HepG2 (cell line): ENCODE measurements around the gene MAEA. TPM values are rescaled to one million over a fixed set of nuclear protein-coding genes. Genes with fewer than 3 reads are reported as not detected.

Experiments
- CCAR2 ChIP-seq: fragments of 200-400 bp; formaldehyde crosslinking; optimal IDR thresholded peaks from 2 replicates; pipeline ENCODE3; 2018; ENCODE audit warnings: low read depth, mild to moderate bottlenecking, low read length, moderate library complexity
- CENPT ChIP-seq: sonication (generic); formaldehyde crosslinking; IDR thresholded peaks from 2 replicates; pipeline ENCODE4 v1.8.0; 2022; ENCODE audit warnings: low read depth, mild to moderate bottlenecking, moderate library complexity, missing genetic modification reagents
- GLI4 ChIP-seq: sonication (generic); formaldehyde crosslinking; IDR thresholded peaks from 2 replicates; pipeline ENCODE4 v1.5.1; 2020; ENCODE audit warnings: missing genetic modification reagents, mild to moderate bottlenecking, moderate library complexity, borderline replicate concordance
- HDAC6 ChIP-seq: fragments of 200-600 bp; sonication (generic); IDR thresholded peaks from 2 replicates; pipeline ENCODE4 v1.7.0; 2017; ENCODE audit warnings: mild to moderate bottlenecking, antibody characterized with exemption, low read length, low read depth
- HMG20B ChIP-seq: conservative IDR thresholded peaks from 2 replicates; pipeline ENCODE4 v1.6.1; 2016; ENCODE audit warnings: missing genetic modification reagents, missing compliant biosample characterization
- KDM3A ChIP-seq: IDR thresholded peaks from 2 replicates; pipeline ENCODE4 v1.6.1; 2018; ENCODE audit warnings: low read depth, missing compliant biosample characterization
- KDM5B ChIP-seq: sonication (generic); formaldehyde crosslinking; IDR thresholded peaks from 2 replicates; pipeline ENCODE4 v1.4.0; 2020; ENCODE audit warnings: missing genetic modification reagents, mild to moderate bottlenecking, borderline replicate concordance
- PHF20 ChIP-seq: sonication (generic); formaldehyde crosslinking; IDR thresholded peaks from 2 replicates; pipeline ENCODE4 v1.5.0; 2020; ENCODE audit warnings: mild to moderate bottlenecking, missing genetic modification reagents
- RERE ChIP-seq: IDR thresholded peaks from 2 replicates; pipeline ENCODE4 v1.6.1; 2016; ENCODE audit warnings: low read depth, missing genetic modification reagents, missing compliant biosample characterization
- RNF2 ChIP-seq: fragments of 450-650 bp; conservative IDR thresholded peaks from 2 replicates; pipeline ENCODE4 v1.6.1; 2016; ENCODE audit warnings: low read depth
- SALL1 ChIP-seq: sonication (generic); formaldehyde crosslinking; IDR thresholded peaks from 2 replicates; pipeline ENCODE4 v1.8.0; 2022; ENCODE audit warnings: mild to moderate bottlenecking, missing genetic modification reagents
- SMARCC2 ChIP-seq: fragments of 450-650 bp; IDR thresholded peaks from 2 replicates; pipeline ENCODE4 v1.6.1; 2017; ENCODE audit warnings: antibody characterized with exemption, mild to moderate bottlenecking
- SRSF9 ChIP-seq: fragments of 200-400 bp; formaldehyde crosslinking; IDR thresholded peaks from 2 replicates; pipeline ENCODE4 v1.6.1; 2018; ENCODE audit warnings: borderline replicate concordance, mild to moderate bottlenecking, low read depth, low read length; ENCODE audit not compliant: insufficient read depth, poor library complexity, severe bottlenecking
- ZBTB33 ChIP-seq: sonication (generic); formaldehyde crosslinking; IDR thresholded peaks from 2 replicates; pipeline ENCODE4 v1.4.0; 2020; ENCODE audit warnings: missing genetic modification reagents
- ZC3H13 ChIP-seq: sonication (generic); formaldehyde crosslinking; IDR thresholded peaks from 2 replicates; pipeline ENCODE4 v1.8.1; 2023; ENCODE audit warnings: mild to moderate bottlenecking, missing genetic modification reagents, moderate library complexity
- ZNF143 ChIP-seq: sonication (generic); formaldehyde crosslinking; IDR thresholded peaks from 2 replicates; pipeline ENCODE4 v1.4.0; 2020; ENCODE audit warnings: missing genetic modification reagents
- ZNF251 ChIP-seq: sonication (generic); formaldehyde crosslinking; IDR thresholded peaks from 2 replicates; pipeline ENCODE4 v1.9.0; 2021; ENCODE audit warnings: mild to moderate bottlenecking, missing genetic modification reagents
- ZNF3 ChIP-seq: IDR thresholded peaks from 2 replicates; pipeline ENCODE4 v1.7.0; 2017; ENCODE audit warnings: inconsistent platforms
- ZNF30 ChIP-seq: sonication (generic); formaldehyde crosslinking; IDR thresholded peaks from 2 replicates; pipeline ENCODE4 v1.5.0; 2020; ENCODE audit warnings: mild to moderate bottlenecking, missing genetic modification reagents
- ZNF362 ChIP-seq: sonication (generic); formaldehyde crosslinking; IDR thresholded peaks from 2 replicates; pipeline ENCODE4 v1.4.0; 2020; ENCODE audit warnings: missing genetic modification reagents, mild to moderate bottlenecking, borderline replicate concordance
- ZNF768 ChIP-seq: sonication (generic); formaldehyde crosslinking; IDR thresholded peaks from 2 replicates; pipeline ENCODE4 v1.4.0; 2020; ENCODE audit warnings: missing genetic modification reagents
- ZNF879 ChIP-seq: sonication (generic); formaldehyde crosslinking; IDR thresholded peaks from 2 replicates; pipeline ENCODE4 v1.8.1; 2023; ENCODE audit warnings: missing genetic modification reagents
- polyA plus RNA-seq, 8 experiments: library from polyadenylated mRNA; depleted of rRNA in 3 of 8; stranded (reverse) in 7 of 8; unstranded in 1 of 8; fragments of >200 nt; fragmentation: Illumina TruSeq in 4 of 8; extraction: Trizol in 4 of 8; gene quantifications; 2 replicates each; pipeline versions ENCODE4 v1.2.1 to v1.2.3, GENCODE V29; 2011 to 2016; ENCODE audit warnings: low read depth in 4 of 8, missing spikeins in 1 of 8, mixed read lengths in 1 of 8; ENCODE audit not compliant: insufficient read depth in 1 of 8
- total RNA-seq, 5 experiments: library from RNA; depleted of rRNA; stranded (reverse); fragments of >200 nt; fragmentation: Illumina TruSeq; extraction: Trizol; gene quantifications; 2 replicates each; pipeline ENCODE4 v1.2.3, GENCODE V29; 2016; ENCODE audit warnings: low read depth in 1 of 5

MAEA gene
- total and polyA plus RNA-seq, 2 of the 13 experiments (the other 11 are each of a cell fraction or from before 2014, with no cell fraction given), result 52.0 to 57.1 TPM

- TF ChIP-seq ZBTB33 (no peak), ZNF3 (CRISPR knock-in tag) (no peak), ZNF143 (CRISPR knock-in tag) (no peak), SALL1 (CRISPR knock-in tag) (no peak), HMG20B (0 out of 2 replicates have a peak, but pooled peaks have one; percentile 3), HDAC6 (no peak), ZNF768 (peak; percentile 6; the same call in 1 of the 2 replicates), GLI4 (CRISPR knock-in tag) (no peak), ZNF30 (CRISPR knock-in tag) (no peak), ZNF362 (CRISPR knock-in tag) (no peak), RNF2 (no peak), RERE (CRISPR knock-in tag) (no peak), CCAR2 (no peak), ZNF251 (no peak), PHF20 (CRISPR knock-in tag) (no peak; the same call in 1 of the 2 replicates), KDM5B (CRISPR knock-in tag) (peak; percentile 20; the same call in 1 of the 2 replicates), ZC3H13 (CRISPR knock-in tag) (0 out of 2 replicates have a peak, but pooled peaks have one; percentile 5), SMARCC2 (no peak), SRSF9 (no peak), KDM3A (CRISPR knock-in tag) (no peak), ZNF879 (CRISPR knock-in tag) (no peak), CENPT (no peak)
These were observed 41.8 kb upstream of the MAEA start (continued) for GRCh38 chr4:1247864-1248244.
